Trophoblast cell (in vitro differentiated cells and primary cell): ENCODE data around the gene THSD4.

ENCODE experiments used
- DNase-seq, 2 donors: peaks; one replicate each; pipeline ENCODE4 v3.0.0-alpha.2; 2016
- H2AFZ ChIP-seq: 2 replicates; pipeline ENCODE4 v1.6.1; 2013; ENCODE audit warnings: low read length, moderate library complexity, mild to moderate bottlenecking; ENCODE audit not compliant: insufficient read depth, poor library complexity
- H2AK5ac ChIP-seq: 2 replicates; pipeline ENCODE4 v1.6.1; 2013; ENCODE audit warnings: mild to moderate bottlenecking, low read length
- H2BK120ac ChIP-seq: 2 replicates; pipeline ENCODE4 v1.6.1; 2013; ENCODE audit warnings: low read length, mild to moderate bottlenecking, moderate library complexity; ENCODE audit not compliant: insufficient read depth, poor library complexity
- H2BK12ac ChIP-seq: 2 replicates; pipeline ENCODE4 v1.6.1; 2013; ENCODE audit warnings: mild to moderate bottlenecking, low read length, moderate library complexity
- H2BK5ac ChIP-seq: 2 replicates; pipeline ENCODE4 v1.6.1; 2013; ENCODE audit warnings: low read length, low read depth, moderate library complexity, mild to moderate bottlenecking; ENCODE audit not compliant: poor library complexity
- H3K14ac ChIP-seq: 2 replicates; pipeline ENCODE4 v1.6.1; 2013; ENCODE audit warnings: mild to moderate bottlenecking, low read length
- H3K18ac ChIP-seq: 2 replicates; pipeline ENCODE4 v1.6.1; 2013; ENCODE audit warnings: mild to moderate bottlenecking, low read length
- H3K23ac ChIP-seq: 2 replicates; pipeline ENCODE4 v1.6.1; 2013; ENCODE audit warnings: low read length
- H3K27ac ChIP-seq: 2 replicates; pipeline ENCODE4 v1.5.1; 2013; ENCODE audit warnings: low read depth, mild to moderate bottlenecking, inconsistent platforms, low read length, moderate library complexity
- H3K27me3 ChIP-seq: 2 replicates; pipeline ENCODE4 v1.6.1; 2013; ENCODE audit warnings: inconsistent platforms, mild to moderate bottlenecking, low read length, moderate library complexity; ENCODE audit not compliant: insufficient read depth
- H3K36me3 ChIP-seq, 2 experiments: 1 replicate in 1 of 2; 2 replicates in 1 of 2; pipeline ENCODE4 v1.6.1; 2013; ENCODE audit warnings: low read length in 2 of 2, mild to moderate bottlenecking in 2 of 2, moderate library complexity in 1 of 2; ENCODE audit not compliant: insufficient read depth in 2 of 2, control insufficient read depth in 1 of 2
- H3K4ac ChIP-seq: 2 replicates; pipeline ENCODE4 v1.6.1; 2013; ENCODE audit warnings: low read depth, mild to moderate bottlenecking, low read length, moderate library complexity
- H3K4me1 ChIP-seq, 2 experiments: 1 replicate in 1 of 2; 2 replicates in 1 of 2; pipeline ENCODE4 v1.6.1; 2013; ENCODE audit warnings: low read length in 2 of 2, mild to moderate bottlenecking in 2 of 2, moderate library complexity in 1 of 2; ENCODE audit not compliant: insufficient read depth in 2 of 2, control insufficient read depth in 1 of 2
- H3K4me2 ChIP-seq: 2 replicates; pipeline ENCODE4 v1.6.1; 2013; ENCODE audit warnings: inconsistent platforms, mild to moderate bottlenecking, low read length, moderate library complexity
- H3K4me3 ChIP-seq: 2 replicates; pipeline ENCODE4 v1.5.1; 2013; ENCODE audit warnings: mild to moderate bottlenecking, low read depth, low read length, inconsistent platforms
- H3K79me1 ChIP-seq: one replicate; pipeline ENCODE4 v1.6.1; 2013; ENCODE audit warnings: low read length
- H3K79me2 ChIP-seq: 2 replicates; pipeline ENCODE4 v1.6.1; 2013; ENCODE audit warnings: low read length, mild to moderate bottlenecking; ENCODE audit not compliant: control insufficient read depth, insufficient read depth, poor library complexity
- H3K9ac ChIP-seq: 2 replicates; pipeline ENCODE4 v1.6.1; 2013; ENCODE audit warnings: mild to moderate bottlenecking, low read length
- H3K9me3 ChIP-seq: 2 replicates; pipeline ENCODE4 v1.6.1; 2013; ENCODE audit warnings: low read depth, mild to moderate bottlenecking, control low read depth, inconsistent platforms, low read length; ENCODE audit not compliant: insufficient read depth
- H4K12ac ChIP-seq: 2 replicates; pipeline ENCODE4 v1.6.1; 2013; ENCODE audit warnings: low read depth, mild to moderate bottlenecking, low read length, moderate library complexity
- H4K8ac ChIP-seq: 2 replicates; pipeline ENCODE4 v1.6.1; 2013; ENCODE audit warnings: low read depth, mild to moderate bottlenecking, low read length, moderate library complexity
- H4K91ac ChIP-seq: one replicate; pipeline ENCODE4 v1.6.1; 2013; ENCODE audit warnings: low read depth, mild to moderate bottlenecking, low read length, moderate library complexity
- WGBS: extraction: QIAGEN DNeasy Blood & Tissue Kit; methylation state at CpG from one replicate; pipeline ENCODE4 v1.1.7; 2013; ENCODE audit warnings: missing lambda C conversion rate; ENCODE audit not compliant: insufficient read length, insufficient coverage; ENCODE audit errors: extremely low coverage; 5-methylcytosine and 5-hydroxymethylcytosine counted together

THSD4 gene

GRCh38 chr15:71679223-71679792, 564.0 kb downstream of the THSD4 start:
- Histone ChIP-seq H2BK120ac (no peak overlapping the region), H3K9me3 (no peaks in the 10 kb centered on the region), H3K79me1 (peaks cover 2% of the 10 kb centered on the region), H3K4me2 (no peak overlapping the region), H3K27me3 (no peaks in the 10 kb centered on the region), H4K12ac (no peak overlapping the region), H3K14ac (no peak overlapping the region), H3K4me3 (no peak overlapping the region), H2BK5ac (no peak overlapping the region), H3K18ac (no peak overlapping the region), H2AK5ac (no peak overlapping the region), H3K36me3 (no peaks in the 10 kb centered on the region), H3K4ac (no peak overlapping the region), H3K79me2 (no peaks in the 10 kb centered on the region), H2AFZ (no peak overlapping the region), H4K91ac (no peak overlapping the region), H3K27ac (no peak overlapping the region), H4K8ac (no peak overlapping the region), H3K9ac (no peak overlapping the region), H3K4me1 (peaks cover 3 to 5% of the 10 kb centered on the region in 2 experiments), H3K23ac (no peak overlapping the region), H2BK12ac (no peak overlapping the region)
- WGBS: no CpG with 5 or more reads among the region's 3 CpGs
- peak in 1 of 2 donors; percentile 10 for DNase-seq

GRCh38 chr15:71679793-71680353, 564.6 kb downstream of the THSD4 start:
- WGBS: no CpG with 5 or more reads among the region's 5 CpGs
- no peak overlapping the region for H4K8ac ChIP-seq
- no peak overlapping the region for H4K12ac ChIP-seq

GRCh38 chr15:71682001-71682400, 566.7 kb downstream of the THSD4 start:
- H3K79me1 ChIP-seq: peaks cover 2% of the 10 kb centered on the region
- no peak overlapping the region for H3K23ac ChIP-seq
- H2AFZ ChIP-seq: no peak overlapping the region
- no peak overlapping the region for H3K9ac ChIP-seq
- no CpG with 5 or more reads among the region's 3 CpGs for WGBS
- no peak overlapping the region for H2BK5ac ChIP-seq
- no peak for DNase-seq
- no peak overlapping the region for H4K12ac ChIP-seq
- H3K18ac ChIP-seq: no peak overlapping the region
- H3K4ac ChIP-seq: no peak overlapping the region
- no peak overlapping the region for H4K91ac ChIP-seq
- H3K27ac ChIP-seq: no peak overlapping the region
- H2BK120ac ChIP-seq: no peak overlapping the region
- H3K4me3 ChIP-seq: no peak overlapping the region
- H3K14ac ChIP-seq: no peak overlapping the region
- peaks cover 3 to 5% of the 10 kb centered on the region in 2 experiments for H3K4me1 ChIP-seq
- H4K8ac ChIP-seq: no peak overlapping the region
- no peak overlapping the region for H2AK5ac ChIP-seq
- H3K79me2 ChIP-seq: no peaks in the 10 kb centered on the region
- H3K27me3 ChIP-seq: no peaks in the 10 kb centered on the region
- no peaks in the 10 kb centered on the region for H3K36me3 ChIP-seq
- no peak overlapping the region for H2BK12ac ChIP-seq
- H3K4me2 ChIP-seq: no peak overlapping the region
- H3K9me3 ChIP-seq: no peaks in the 10 kb centered on the region

More at GRCh38 chr15:71679793-71680353, 564.6 kb downstream of the THSD4 start:
- Histone ChIP-seq H2BK120ac (no peak overlapping the region), H3K23ac (no peak overlapping the region), H2AFZ (no peak overlapping the region), H2BK12ac (no peak overlapping the region), H3K4ac (no peak overlapping the region), H3K27me3 (no peaks in the 10 kb centered on the region), H3K4me2 (no peak overlapping the region), H4K91ac (no peak overlapping the region), H3K79me1 (peaks cover 2% of the 10 kb centered on the region), H3K27ac (no peak overlapping the region), H3K14ac (no peak overlapping the region), H3K79me2 (no peaks in the 10 kb centered on the region), H2AK5ac (no peak overlapping the region), H3K9ac (no peak overlapping the region), H3K36me3 (no peaks in the 10 kb centered on the region), H2BK5ac (no peak overlapping the region), H3K4me1 (peaks cover 3 to 5% of the 10 kb centered on the region in 2 experiments), H3K9me3 (no peaks in the 10 kb centered on the region), H3K4me3 (no peak overlapping the region), H3K18ac (no peak overlapping the region)
- DNase-seq: peak; percentile 63 to 93

GRCh38 chr15:71683411-71684274, 568.4 kb downstream of the THSD4 start:
- Histone ChIP-seq H4K12ac (no peak overlapping the region), H3K27me3 (no peaks in the 10 kb centered on the region), H3K9ac (no peak overlapping the region), H3K79me1 (peaks cover 2% of the 10 kb centered on the region), H3K9me3 (no peaks in the 10 kb centered on the region), H2AK5ac (no peak overlapping the region), H3K4ac (no peak overlapping the region), H2BK5ac (no peak overlapping the region), H3K4me2 (no peak overlapping the region), H2BK12ac (no peak overlapping the region), H3K14ac (no peak overlapping the region), H4K91ac (no peak overlapping the region), H2BK120ac (no peak overlapping the region), H2AFZ (no peak overlapping the region), H3K79me2 (no peaks in the 10 kb centered on the region), H4K8ac (no peak overlapping the region), H3K23ac (no peak overlapping the region), H3K36me3 (no peaks in the 10 kb centered on the region), H3K18ac (no peak overlapping the region), H3K4me1 (peaks cover 3 to 5% of the 10 kb centered on the region in 2 experiments), H3K27ac (no peak overlapping the region), H3K4me3 (no peak overlapping the region)
- DNase-seq: peak; percentile 6 to 62
- WGBS: no CpG with 5 or more reads among the region's 9 CpGs
